Fibroblast of villous mesenchyme (primary cell): Measurements from ENCODE around the gene KIF6. TPM values are rescaled to one million over a fixed set of nuclear protein-coding genes. Genes with fewer than 3 reads are reported as not detected.

Experiments
- DNase-seq: peaks from one replicate; pipeline ENCODE4 v3.0.0-alpha.2; 2010; ENCODE audit warnings: low read depth
- H3K4me3 ChIP-seq: 2 replicates; pipeline ENCODE4 v1.5.1; 2011; ENCODE audit warnings: low read depth, mild to moderate bottlenecking, low read length
- CTCF ChIP-seq: IDR thresholded peaks from 2 replicates; pipeline ENCODE4 v1.5.1; 2012; ENCODE audit warnings: low read depth, mild to moderate bottlenecking, low read length; ENCODE audit not compliant: insufficient read depth
- total RNA-seq: library from RNA; depleted of rRNA; stranded (reverse); fragments of >200 nt; gene quantifications from 2 replicates; pipeline ENCODE4 v1.2.3, GENCODE V29; 2012

The KIF6 gene
- total RNA-seq, 1 donor, result 0.43 TPM

GRCh38 chr6:39328066-39328465, 397.1 kb downstream of the KIF6 start:
- H3K4me3 ChIP-seq, result no peak overlapping the region
- no peak for DNase-seq
- TF ChIP-seq CTCF, result no peak

- TF ChIP-seq CTCF, result no peak
- no peak for DNase-seq
- H3K4me3 ChIP-seq, result no peak overlapping the region
These were observed 397.7 kb downstream of the KIF6 start for GRCh38 chr6:39327507-39327906.

- DNase-seq, result no peak
- TF ChIP-seq CTCF, result no peak
- H3K4me3 ChIP-seq, result no peak within 1 kb of the TSS
These were observed 402.8 kb downstream of the KIF6 start, which contains the start of gene KCNK16 for GRCh38 chr6:39322306-39322850. TSS of gene KCNK16 (minus strand) at chr6:39322702. CDS start at chr6:39322540, 162 bp downstream.

- TF ChIP-seq CTCF, result no peak
- no peak overlapping the region for H3K4me3 ChIP-seq
- no peak for DNase-seq
These were observed 403.4 kb downstream of the KIF6 start for GRCh38 chr6:39321761-39322160.

GRCh38 chr6:39320363-39320984, 404.7 kb downstream of the KIF6 start:
- no peak for DNase-seq
- no peak overlapping the region for H3K4me3 ChIP-seq
- TF ChIP-seq CTCF, result no peak

- DNase-seq, result no peak
These were observed 405.4 kb downstream of the KIF6 start for GRCh38 chr6:39319621-39320362.

More at GRCh38 chr6:39319621-39320362, 405.4 kb downstream of the KIF6 start:
- TF ChIP-seq CTCF, result no peak
- H3K4me3 ChIP-seq, result no peak overlapping the region
